Tongue (tissue), 2 donors: ENCODE data around the gene PTCD1. TPM values are rescaled to one million over a fixed set of nuclear protein-coding genes. Genes with fewer than 3 reads are reported as not detected.
"Not testable (repeated sequence)": the region's sequence is repeated elsewhere in the genome, so short reads cannot be mapped to it uniquely, and the experiment has no call there.

Experiments
- DNase-seq: peaks from one replicate; pipeline ENCODE4 v3.0.0-alpha.2; 2015
- total RNA-seq: library from RNA; depleted of rRNA; stranded (reverse); fragments of >200 nt; gene quantifications from one replicate; pipeline ENCODE4 v1.2.3, GENCODE V29; 2014

Gene PTCD1
- total RNA-seq, 1 donor from 2014 or later, result 6.8 TPM

DNA sequence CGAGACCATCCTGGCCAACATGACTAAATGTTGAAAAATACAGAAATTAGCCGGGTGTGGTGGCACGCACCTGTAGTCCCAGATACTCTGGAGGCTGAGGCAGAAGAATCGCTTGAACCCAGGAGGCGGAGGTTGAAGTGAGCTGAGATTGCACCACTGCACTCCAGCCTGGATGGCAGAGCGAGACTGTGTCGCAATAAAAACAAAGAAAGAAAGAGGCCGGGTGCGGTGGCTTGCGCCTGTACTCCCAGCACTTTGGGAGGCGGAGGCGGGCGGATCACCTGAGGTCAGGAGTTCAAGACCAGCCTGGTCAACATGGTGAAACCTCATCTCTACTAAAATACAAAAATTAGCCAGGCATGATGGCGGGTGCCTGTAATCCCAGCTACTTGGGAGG lies 51.4 kb downstream of the PTCD1 start:
- DNase-seq, result not testable (repeated sequence)

DNA sequence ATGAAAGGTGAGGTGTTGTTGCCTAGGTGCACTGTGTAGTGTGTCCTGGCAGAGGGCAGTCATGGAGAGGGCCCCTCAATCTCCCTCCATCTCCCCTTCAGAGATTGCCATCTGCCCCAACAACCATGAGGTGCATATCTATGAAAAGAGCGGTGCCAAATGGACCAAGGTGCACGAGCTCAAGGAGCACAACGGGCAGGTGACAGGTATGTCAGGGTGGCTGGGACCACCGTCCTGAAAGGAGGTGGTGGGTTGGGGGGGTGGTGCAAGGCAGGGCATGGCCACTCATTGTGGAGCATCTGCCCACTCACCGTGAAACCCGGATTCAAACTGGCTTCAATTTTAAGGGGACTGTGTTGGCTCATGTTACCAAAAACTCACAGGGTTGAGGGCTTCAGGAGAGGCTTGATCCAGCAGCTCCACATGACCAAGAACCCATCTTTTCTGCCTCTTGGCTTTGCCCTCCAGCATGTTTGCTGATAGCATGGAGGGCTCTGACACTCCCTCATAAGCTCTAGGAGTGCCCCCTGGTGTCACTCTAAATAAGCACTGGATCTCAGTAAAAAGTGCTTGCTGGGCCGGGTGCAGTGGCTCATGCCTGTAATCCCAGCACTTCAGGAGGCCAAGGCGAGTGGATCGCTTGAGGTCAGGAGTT lies 51.9 kb downstream of the PTCD1 start:
- DNase-seq, result no peak

DNA sequence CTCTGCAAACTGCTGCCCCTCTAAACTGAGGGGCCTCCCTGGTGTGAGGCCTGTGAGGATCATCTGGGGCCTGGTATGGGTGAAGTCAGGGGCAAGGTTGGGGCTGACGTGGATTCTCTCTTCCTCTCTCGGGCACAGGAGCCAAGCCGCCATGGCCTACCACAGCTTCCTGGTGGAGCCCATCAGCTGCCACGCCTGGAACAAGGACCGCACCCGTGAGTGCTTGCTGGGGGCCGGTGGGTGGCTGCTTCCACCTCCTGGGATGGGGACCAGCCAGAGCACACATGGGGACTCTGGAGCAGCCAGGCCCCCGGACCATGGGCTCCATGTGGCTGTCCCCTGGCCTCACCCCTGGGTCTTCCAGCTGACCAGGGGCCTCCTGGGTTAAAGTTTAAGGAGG lies 53.0 kb downstream of the PTCD1 start:
- DNase-seq, result no peak

DNA sequence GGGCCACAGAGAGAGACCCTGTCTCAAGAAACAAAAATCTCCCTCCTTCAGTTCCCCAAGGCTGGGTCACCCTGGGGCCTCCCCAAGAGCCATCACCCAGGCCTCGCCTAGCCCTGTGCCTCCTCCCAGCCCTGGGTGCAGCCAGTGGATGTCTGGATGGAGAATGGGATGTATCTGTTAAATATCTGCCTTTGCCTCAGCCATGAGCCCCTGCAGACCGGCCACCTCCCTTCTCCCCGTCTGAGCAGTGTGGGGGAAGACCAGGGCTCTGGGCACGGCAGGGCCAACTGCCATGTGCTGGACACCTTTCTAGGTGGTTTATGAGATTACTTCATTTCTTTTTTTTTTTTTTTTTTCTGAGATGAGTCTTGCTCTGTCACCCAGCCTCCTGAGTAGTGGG lies 54.1 kb downstream of the PTCD1 start:
- no peak for DNase-seq

DNA sequence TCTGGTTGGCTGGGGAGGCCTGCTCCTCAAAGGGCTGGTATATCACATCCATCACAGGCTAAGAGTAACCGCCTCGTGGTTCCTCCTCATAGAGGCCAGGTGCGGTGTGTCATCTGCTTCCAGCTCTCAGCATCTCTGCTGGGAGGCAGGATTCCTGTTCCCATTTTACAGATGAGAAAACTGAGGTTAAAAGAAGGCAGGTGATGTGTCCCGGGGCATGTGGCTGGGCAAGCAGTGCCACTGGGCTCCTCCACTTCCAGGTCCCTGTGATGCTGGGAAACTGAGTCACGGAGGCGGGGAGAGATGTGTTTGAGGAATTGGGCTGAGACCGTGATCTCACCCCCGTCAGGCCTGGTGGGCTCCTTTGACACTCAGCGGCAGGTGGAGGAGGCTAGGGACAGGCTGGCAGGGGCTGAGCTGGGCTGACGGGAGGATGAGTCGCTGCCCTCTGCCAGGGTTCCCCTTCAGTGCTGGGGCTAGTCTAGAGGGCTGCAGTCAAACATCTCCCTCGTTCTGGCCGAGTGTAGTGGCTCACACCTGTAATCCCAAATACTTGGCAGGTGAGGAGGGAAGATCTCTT lies 54.7 kb downstream of the PTCD1 start:
- no peak for DNase-seq

DNA sequence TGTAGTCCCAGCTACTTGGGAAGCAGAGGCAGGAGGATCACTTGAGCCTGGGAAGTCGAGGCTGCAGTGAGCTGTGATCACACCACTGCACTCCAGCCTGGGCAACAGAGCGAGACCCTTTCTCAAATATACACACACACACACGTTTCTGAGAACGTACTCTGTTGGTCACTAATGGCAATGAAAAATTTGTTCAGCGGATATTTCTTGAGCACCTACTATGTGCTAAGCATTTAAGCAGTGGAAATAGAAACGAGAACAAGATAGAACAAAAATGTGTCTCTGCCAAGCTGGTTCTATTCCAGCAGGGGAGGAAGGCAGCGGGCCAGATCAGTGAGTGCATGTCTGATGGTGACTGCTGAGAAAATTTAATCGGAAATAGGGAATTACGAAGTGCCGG lies 55.4 kb downstream of the PTCD1 start:
- DNase-seq, result no peak

DNA sequence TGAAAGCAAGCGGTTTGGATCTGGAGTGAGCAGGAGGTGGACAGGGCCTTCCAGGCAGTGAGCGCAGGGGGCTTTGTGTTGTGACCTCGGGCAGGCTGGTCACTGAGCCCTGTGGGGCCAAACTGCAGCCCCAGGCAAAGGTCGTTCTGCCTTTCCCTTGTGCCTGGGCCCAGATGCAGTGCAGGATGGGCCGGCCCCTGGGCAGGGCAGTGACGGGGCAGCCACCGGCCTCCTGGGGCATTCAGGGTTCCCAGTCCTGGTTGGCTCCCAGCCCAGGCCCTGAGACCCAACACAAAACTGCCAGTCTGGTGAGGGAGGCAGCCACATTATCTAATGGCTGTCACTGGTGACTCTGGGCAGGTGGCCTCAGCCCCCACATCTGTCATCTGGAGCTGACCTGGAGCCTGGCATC lies 56.9 kb downstream of the PTCD1 start:
- no peak for DNase-seq

DNA sequence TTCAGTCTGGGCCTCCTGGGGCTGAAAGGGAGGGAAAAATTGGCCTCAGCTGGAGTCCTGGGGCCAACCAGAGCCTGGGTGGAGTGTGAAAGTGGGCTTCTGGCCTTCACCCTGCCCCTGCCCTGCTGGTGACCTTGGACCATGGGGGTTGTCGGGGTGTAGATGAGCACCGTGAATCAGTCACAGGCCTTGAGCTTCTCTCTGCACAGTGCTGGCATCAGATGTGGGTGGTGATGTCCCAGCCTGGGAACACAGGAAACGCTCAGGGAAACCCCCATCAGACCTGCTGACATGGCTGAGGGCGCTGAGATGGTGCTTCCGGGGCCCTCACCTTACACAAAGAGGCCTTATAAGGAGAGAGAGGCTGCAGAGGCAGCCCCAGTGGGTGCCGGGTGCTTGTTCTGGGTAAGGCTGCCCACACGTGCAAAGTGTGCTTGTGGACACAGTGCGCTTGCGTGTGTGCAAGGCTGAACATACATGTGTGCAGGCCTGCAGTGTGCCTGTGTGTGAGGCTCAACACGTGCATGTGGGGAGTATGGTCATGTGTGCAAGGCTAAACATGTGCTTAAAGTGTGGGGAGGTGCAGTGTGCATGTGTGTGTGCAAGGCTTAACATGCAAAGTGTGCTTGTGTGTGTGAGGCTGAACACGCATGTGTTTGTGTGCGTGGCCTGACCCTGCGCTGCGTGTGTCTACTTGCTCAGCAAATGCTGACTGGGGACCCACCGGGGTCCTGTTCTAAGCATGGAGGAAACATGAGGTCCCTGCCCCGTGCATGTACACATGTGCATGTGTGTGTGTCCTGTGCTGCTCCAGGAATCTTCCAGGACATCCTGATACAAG lies 57.6 kb downstream of the PTCD1 start:
- no peak for DNase-seq

DNA sequence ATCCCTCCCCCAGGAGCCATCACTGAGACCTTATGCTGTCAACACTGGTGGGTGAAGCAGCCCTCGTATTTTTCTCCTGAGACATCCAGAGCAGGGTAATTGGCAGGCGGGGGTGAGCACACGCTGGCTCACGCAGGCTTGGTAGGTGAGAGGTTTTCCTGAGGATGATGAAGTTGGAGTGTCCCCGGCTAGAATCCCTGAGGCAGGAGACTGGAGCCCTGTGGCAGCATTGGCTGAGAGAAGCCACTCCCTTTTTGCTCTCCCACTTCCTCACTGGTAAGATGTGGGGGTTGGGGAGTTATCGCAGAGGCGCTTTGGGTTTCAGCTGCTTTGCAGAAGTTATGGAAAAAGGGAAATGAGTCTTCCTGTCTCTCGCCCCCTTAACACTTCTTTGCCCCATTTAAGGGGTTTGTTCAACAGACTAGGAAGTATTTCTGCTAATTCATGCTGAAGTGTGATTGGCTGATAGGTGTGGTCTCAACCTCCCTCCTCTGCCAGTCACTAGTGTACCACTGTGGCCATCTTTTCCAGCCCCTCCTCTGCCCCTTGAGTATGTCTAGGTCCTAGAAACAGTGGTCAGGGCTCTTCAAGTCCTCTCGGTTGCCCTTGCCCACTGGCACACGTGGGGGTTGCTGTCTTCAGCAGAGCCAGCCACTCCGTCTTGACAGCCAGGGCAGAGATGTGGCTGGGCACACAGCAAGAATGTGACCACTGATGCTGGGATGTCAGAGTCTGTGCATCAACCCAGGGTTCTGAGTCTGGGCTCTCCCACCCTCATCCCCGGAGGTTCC lies 58.4 kb downstream of the PTCD1 start:
- DNase-seq, result peak; percentile 20

DNA sequence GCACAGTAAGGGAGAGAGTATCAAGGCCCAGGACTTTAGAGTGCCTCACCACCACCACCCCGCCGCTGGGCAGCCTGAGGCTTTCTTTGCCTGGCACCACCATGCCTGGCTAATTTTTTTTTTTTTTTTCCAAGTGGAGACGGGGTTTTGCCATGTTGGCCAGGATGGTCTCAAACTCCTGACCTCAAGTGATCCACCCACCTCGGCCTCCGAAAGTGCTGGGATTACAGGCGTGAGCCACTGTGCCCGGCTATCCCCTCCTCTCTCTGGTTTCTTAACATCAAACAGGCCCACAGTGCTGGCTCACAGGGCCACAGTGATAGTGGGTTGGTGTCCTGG lies 58.9 kb downstream of the PTCD1 start:
- not testable (repeated sequence) for DNase-seq

DNA sequence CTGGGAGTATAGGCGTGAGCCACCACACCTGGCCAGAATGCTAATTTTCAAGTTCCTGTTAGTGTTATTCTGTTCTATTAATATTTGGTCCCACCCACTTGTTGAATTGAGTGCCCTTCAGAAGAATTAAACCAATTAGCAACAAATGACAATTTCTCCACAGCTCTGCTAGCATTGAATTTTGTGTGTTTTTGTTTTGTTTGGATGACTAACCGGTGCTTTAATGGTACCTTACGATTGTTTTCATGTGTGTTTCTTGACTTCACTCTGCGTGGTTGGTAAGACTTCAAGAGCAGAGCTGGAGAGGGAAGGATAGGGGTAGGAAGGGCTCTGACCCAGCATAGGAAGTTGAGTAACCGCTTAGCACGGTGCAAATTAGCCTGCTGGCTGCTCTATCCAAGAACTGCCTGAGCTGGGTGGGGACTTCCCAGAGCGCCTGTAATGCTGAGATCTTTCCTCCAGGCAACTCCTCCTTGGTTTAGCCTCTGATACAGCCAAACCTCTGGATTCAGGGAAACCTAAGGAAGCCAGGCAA lies 59.5 kb downstream of the PTCD1 start:
- peak; percentile 73 for DNase-seq

DNA sequence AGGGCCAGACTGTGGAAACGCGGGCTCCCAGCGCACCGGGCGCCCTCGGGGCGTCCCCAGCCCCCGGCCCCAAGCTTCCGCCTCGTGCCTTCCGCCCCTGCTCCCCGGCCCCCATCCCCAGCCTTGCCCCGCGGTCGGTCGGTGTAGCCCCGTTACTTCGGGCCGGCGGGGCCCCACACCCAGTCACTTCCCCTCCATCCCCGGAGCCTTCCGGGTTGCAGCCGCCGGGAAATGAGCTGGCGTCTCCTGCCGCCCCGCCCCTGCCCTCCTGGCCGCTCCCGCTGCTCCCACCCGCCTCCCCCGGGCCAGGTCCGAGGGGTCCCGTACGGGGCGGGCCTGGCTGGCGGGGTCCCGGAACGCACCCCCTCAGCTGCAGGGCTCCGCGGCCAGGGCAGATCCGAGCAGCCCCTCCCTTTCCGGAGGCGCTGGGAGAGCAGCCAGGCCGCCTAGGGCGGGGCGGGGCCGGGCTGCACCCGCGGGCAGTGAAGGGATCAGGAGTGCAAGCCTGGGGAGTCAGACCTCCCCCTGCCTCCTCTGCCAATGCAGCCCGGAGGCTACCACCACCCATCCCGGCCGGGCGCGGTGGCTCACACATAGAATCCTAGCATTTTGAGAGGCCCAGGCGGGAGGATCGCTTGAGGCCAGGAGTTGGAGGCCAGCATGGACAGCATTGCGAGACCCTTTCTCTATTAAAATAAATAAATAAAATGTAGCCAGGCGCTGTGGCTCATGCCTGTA lies 63.4 kb downstream of the PTCD1 start:
- DNase-seq, result peak; percentile 70

DNA sequence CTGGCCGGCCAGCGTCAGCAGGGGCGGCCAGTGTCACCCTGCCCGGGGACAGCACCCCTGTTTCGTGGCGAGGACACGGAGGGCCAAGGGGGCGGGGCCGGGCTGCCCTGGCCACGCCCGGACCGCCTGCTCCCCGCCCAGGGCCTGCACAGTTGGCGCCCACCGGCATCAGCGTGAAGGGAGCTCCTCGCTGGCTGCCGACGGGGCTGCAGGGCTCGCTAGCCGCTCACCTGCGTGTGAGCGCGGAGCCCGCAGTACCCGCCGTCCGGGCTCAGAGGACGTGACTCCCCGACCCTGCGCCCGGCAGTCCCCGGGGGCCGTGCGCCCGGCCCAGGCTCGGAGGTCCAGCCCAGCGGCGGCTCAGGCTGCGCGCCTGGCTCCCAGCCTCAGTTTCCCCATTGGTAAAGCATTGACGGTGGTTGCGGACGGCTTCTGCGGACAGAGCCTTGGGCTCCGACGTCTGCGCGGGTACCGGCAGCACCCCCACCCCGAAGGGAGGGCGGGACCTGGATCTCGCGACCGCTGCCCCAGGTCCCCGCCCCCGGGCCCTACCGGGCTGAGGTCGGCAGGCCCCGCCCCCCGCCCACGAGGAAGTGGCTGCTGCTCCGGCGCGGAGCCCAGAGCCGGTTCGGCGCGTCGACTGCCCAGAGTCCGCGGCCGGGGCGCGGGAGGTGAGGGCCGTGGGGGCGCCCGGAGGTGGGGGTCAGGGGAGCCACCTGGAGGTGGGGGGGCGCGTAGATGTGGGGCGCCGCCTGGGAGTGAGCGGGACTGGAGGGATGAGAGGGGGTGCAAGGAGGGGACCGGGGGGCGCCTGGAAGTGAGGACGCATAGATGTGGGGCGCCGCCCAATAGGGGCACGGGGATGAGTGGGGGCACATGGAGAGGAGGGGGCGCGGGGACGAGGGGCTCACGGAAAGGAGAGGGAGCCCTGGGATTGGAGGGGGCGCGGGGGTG lies 64.2 kb downstream of the PTCD1 start, which contains the start of gene ARPC1B:
TSS of gene ARPC1B (plus strand) at position 620 of the 954 bp plus-strand sequence. CDS start 10,985 bp downstream, outside the sequence.
- peak; percentile 54 for DNase-seq

DNA sequence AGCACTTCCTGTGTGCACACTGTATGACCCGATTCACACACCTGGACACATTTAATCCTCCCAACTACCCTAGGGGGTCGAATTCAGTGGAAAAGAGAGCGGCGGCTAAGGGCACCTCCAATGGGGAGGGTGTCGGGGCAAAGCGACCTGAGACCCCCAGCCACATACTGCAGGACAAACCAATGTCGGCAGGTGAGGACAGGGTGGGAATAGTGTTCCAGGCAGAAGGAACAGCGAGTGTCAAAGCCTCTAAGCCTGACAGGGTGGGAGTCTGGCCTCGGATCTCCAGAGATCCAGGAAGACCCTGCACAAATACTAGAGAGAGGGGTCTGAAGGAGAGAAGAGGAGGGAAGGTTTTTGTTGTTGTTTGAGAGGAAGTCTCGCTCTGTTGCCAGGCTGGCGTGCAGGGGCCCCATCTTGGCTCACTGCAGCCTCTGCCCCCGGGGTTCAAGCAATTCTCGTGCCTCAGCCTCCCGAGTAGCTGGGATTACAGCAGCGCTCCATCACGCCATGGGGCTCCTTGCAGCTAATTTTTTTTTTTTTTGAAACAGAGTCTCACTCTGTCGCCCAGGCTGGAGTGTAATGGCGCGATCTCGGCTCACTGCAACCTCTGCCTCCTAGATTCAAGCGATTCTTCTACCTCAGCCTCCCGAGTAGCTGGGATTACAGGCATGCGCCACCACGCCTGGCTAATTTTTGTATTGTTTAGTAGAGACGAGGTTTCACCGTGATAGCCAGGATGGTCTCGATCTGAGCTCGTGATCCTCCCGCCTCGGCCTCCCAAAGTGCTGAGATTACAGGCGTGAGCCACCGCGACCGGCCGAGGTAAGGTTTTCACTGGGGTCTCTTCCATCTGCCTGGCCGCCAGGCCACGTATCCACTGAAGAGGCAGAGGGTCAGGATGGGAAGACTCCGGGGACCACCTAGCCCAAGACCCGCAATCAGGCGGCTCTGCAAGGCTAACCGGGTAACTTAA lies 65.2 kb downstream of the PTCD1 start:
- no peak for DNase-seq

DNA sequence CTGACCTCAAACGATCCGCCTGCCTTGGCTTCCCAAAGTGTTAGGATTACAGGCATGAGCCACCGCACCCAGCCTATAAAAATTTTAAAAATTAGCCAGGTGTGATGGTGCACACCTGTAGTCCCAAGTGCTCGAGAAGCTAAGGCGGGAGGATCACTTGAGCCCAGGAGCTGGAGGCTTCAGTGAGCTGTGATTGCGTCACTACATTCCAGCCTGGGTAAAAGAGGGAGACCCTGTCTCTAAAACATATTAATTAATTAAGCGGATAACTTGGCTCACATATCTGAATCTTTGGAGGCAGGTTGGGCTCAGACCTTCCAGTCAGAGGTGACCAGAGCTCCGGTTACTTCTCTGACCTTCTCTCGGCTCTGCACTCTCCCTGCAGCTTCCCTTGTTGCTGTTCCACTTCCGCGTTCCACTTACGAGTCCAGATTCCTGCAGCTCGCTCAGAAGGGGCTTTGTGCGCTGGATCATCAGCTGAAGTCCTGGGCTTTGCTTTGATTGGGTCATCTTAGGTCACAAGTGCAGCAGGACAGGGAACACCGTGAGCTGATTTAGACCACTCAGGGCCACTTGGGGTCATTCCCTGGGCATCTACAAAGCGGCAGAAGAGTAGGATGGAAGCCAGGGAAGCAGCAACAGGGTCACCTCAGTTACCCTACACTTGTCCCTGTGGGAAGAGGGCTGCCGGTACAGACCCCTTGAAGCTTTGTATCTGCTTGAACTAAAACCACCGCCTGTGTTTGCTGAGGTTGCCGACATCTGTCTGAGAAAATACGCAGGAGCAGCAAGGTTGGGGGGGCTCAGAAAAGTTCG lies 66.1 kb downstream of the PTCD1 start:
- DNase-seq, result peak; percentile 38

DNA sequence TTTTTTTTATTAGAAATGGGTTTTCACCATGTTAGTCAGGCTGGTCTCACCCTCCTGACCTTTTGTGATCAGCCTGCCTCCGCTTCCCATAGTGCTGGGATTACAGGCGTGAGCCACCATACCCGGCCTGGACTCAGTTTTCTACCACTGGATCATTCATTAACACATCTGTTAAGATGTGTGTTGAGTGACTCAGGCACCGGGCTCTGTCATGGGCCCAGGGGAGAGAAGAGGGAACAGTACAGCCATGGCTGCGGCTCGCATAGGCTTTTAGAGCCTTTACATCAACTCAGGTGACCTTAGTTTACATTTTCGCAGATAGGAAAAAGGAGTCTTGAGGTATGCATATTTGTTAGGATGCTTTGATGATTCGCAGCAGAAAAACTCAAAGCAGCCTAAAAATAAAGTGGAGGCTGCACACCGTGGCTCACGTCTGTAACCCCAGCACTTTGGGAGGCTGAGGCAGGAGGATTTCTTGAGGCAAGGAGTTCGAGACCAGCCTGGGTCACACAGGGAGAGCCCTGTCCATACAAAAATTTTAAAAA lies 67.2 kb downstream of the PTCD1 start:
- DNase-seq, result no peak

DNA sequence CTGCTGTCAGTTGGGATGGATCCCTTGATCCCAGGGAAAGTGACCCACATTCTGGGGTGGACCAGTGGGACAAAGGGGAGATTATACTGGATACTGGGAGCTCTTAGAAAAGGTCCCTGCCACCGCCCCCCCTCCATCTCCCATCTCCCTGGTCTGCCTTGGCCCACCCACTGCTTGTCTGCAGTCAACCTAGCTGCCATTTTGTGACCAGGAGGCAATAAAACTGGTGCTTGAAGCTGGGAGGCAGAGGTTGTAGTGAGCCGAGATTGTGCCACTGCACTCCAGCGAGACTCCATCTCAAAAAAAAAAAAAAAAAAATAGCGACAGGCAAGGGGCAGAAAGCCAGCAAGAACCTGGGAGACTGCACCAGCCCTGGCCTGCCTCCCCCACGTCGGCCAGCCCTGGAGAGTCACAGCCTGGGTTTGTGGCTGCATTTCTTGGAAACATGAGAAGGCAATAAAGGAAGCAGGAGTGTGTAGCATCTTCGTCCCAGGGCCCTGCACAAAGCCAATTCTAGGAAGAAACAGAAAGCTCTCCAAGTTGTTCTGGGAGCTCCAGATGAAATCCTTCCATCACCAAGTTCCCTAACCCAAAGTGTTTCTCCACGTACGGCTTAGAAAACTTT lies 68.7 kb downstream of the PTCD1 start:
- peak; percentile 18 for DNase-seq
